Subcutaneous adipose tissue (tissue), 4 donors: Measurements from ENCODE around the gene JAM2. TPM values are rescaled to one million over a fixed set of nuclear protein-coding genes. Genes with fewer than 3 reads are reported as not detected.

Experiments
- total RNA-seq, 4 donors: library from RNA; depleted of rRNA; stranded (reverse); fragments of >200 nt; gene quantifications; one replicate each; pipeline ENCODE4 v1.1.0, GENCODE V29; 2016
- TF ChIP-seq, protein P1 (sequence below): fragments of 450-650 bp; IDR thresholded peaks from one replicate; pipeline ENCODE4 v1.5.1; 2016; ENCODE audit warnings: low read depth, mild to moderate bottlenecking, control low read depth, antibody characterized with exemption, moderate library complexity

The JAM2 gene
- total RNA-seq, 4 donors from 2014 or later, result 4.4 to 21.1 (median 15.5) TPM

DNA sequence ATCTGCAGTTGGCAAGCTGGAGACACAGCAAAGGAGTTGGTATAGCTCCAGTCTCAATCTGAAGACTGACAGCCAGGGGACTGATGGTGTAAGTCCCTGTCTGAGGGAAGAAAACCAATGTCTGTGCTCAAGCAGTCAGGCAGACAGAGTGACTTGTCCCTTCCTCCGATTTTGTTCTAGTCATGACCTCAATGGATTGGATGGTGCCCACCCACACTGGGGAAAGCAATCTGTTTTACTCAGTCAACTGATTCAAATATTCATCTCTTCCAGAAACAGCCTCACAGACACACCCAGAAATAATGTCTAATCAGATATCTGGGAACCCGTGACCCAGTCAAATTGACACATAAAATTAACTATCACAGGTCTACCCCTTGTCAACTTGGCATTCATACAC is 19.9 kb upstream of the JAM2 start:
- TF ChIP-seq, protein P1, sequence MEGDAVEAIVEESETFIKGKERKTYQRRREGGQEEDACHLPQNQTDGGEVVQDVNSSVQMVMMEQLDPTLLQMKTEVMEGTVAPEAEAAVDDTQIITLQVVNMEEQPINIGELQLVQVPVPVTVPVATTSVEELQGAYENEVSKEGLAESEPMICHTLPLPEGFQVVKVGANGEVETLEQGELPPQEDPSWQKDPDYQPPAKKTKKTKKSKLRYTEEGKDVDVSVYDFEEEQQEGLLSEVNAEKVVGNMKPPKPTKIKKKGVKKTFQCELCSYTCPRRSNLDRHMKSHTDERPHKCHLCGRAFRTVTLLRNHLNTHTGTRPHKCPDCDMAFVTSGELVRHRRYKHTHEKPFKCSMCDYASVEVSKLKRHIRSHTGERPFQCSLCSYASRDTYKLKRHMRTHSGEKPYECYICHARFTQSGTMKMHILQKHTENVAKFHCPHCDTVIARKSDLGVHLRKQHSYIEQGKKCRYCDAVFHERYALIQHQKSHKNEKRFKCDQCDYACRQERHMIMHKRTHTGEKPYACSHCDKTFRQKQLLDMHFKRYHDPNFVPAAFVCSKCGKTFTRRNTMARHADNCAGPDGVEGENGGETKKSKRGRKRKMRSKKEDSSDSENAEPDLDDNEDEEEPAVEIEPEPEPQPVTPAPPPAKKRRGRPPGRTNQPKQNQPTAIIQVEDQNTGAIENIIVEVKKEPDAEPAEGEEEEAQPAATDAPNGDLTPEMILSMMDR, result no peak

DNA sequence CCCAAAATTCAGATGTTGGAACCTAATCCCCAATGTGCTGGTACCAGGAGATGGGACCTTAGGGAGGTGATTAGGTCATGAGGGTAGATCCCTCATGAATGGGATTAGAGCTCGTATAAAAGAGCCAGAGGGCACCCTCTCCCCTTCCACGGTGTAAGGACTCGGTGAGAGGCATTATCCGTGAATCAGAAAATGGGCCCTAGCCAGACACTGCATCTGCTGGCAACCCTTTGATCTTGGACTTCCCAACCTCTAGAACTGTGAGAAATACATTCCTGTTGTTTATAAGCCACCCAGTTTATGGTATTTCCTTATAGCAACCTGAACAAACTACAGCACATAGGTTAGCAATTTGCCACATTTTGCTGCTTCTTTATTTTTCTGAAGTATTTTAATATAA is 14.5 kb upstream of the JAM2 start:
- TF ChIP-seq, protein P1, result no peak

DNA sequence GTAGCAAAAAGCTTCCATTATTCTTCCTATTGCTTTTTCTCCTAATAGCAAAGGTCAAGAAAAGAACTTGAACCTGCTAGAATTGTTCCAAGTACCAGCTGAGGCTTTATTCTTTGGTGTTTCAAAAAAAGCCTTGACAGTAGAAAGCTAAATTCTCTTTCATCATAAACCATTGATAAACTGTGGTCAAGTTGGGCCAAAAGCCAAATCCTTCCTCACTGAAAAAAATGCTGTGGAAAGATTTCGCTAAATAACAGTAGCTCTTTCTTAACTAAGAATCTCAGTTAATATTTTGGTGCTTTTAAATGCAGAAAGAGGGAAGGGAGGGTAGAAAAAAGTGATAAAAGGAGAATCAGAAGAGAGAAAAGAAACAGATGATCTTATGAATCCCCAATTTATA is 14.0 kb upstream of the JAM2 start:
- TF ChIP-seq, protein P1, result no peak

DNA sequence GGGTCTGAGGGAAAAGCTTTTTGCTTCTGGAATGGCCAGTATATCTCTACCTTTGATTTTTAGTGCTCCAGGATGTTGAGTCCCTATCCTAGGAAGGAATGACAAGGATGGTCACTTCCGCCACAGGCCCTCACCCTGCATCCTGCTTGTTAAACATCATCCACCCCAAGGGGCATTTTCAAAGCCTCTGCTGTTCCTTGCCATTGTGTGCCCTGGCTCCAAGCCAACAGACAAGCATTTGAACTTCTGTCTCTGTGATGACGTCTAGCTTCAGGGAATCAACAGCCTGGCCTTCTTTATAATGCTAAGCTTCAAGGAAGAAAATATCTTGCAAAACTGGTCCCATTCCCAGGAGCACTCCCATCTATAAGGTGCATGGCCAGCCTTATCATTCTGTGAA is 12.3 kb upstream of the JAM2 start:
- TF ChIP-seq, protein P1, result no peak

DNA sequence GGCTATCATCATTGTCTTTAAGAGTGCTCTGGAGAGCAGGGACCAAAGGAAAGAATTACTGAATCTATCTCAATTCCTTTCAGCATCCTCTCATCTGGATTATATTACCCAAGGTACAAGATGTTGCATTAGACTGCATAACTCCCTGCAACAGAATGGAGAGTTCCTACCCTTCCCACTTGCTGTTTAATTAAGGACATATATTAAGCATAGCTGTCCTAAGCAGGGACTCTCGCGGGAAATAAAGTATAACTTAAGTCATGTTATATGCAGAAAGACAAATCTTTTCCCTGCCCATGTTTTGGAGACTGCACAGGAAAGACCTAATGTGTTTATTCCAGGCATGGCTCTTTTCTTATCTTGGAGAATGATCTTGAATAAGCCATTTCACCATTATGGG is 6.8 kb upstream of the JAM2 start:
- TF ChIP-seq, protein P1, result no peak

DNA sequence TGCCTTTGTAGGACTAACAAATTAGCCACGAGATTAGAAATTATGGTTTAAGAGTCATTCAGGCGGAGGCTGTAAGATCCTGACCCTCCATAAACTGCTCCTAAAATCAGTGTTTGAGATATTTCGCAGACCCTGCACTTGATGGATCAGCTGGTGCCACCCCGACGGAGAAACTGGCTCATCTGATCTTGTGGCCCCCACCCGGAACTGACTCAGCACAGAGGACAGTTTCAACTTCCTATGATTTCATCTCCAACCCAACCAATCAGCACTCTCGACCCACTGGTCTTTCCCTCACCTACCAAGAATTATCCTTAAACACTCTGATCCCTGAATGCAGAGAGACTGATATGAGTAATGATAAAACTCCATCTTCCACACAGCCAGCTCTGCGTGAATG is 3.7 kb upstream of the JAM2 start:
- TF ChIP-seq, protein P1, result no peak

DNA sequence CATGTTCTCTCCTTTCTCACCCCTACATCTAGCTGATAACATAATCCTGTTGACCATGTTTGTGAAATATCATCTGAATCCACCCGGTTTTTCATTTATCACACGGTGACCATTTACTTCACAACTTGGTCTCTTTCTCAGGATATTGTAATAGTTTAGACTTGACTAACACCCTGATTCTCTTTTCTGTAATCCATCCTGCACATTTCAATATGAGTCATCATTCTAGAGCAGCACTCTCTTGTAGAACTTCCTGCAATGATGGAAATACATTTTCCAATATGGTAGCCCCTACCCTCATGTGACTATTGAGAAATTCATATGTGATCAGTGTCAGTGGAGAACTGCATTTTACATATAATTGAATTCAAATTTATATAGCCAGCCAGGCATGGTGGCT is 2.3 kb upstream of the JAM2 start:
- TF ChIP-seq, protein P1, result no peak
